Fibroblast of lung (primary cell): ENCODE results near the gene CATSPERD.

Experiments
- EZH2 ChIP-seq: IDR thresholded peaks from 2 replicates; pipeline ENCODE4 v1.5.1; 2012; ENCODE audit warnings: low read length, control low read depth, mild to moderate bottlenecking; ENCODE audit errors: missing control alignments
- TF ChIP-seq, protein P1 (sequence below), 2 donors: IDR thresholded peaks in 1 of 2; conservative IDR thresholded peaks in 1 of 2; 1 replicate in 1 of 2; 2 replicates in 1 of 2; pipeline ENCODE4 v1.5.1; 2011 to 2012; ENCODE audit warnings: low read length in 2 of 2, control low read depth in 1 of 2, inconsistent platforms in 1 of 2, low read depth in 1 of 2, mild to moderate bottlenecking in 1 of 2

DNA sequence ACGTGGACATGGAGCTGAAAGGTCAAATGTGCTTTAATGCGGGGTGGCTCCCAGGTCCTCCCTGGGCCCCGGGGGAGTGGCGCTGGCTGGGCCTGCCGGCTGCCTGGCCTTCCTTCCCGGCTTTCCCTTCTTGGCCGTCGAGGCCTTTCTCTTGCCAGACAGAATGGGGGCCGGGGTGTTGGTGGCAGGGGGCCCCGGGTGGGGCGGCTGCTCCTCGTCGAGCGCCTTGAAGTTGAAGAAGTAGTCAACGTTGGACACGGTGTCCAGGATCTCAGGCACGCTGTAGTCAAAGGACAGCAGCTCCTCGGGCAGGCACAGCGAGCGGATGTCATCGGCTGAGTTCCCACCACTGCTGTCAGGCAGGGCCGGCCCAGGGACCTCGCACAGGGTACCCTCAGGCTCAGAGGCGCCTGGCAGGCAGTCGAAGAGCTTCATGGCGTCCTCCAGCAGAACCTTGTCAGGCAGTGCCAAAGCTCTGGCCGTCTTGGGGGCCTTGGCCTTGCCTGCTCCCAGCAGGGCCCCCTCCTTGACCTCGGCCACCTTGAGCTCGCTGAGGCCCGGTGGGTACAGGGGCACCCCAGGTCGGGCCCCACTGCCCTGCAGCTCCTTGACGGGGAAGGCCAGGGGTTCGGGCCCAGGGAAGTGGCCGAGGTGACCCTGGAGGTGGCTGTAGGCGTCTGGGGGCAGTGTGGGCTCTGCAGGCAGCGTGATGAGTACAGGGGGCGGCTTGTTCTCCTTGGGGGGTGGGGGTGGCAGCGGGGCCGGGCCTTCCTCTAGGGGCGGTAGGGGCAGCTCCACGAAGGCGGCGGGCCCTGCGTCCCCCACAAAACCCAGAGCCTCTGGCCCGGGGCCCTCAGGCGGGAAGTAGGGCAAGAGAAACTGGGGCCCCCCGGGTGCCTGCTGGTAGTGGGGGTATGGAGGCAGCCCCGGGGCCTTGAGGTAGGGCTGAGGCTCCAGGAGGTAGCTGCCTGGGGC lies 62.8 kb downstream of the CATSPERD start:
- TF ChIP-seq, protein P1, sequence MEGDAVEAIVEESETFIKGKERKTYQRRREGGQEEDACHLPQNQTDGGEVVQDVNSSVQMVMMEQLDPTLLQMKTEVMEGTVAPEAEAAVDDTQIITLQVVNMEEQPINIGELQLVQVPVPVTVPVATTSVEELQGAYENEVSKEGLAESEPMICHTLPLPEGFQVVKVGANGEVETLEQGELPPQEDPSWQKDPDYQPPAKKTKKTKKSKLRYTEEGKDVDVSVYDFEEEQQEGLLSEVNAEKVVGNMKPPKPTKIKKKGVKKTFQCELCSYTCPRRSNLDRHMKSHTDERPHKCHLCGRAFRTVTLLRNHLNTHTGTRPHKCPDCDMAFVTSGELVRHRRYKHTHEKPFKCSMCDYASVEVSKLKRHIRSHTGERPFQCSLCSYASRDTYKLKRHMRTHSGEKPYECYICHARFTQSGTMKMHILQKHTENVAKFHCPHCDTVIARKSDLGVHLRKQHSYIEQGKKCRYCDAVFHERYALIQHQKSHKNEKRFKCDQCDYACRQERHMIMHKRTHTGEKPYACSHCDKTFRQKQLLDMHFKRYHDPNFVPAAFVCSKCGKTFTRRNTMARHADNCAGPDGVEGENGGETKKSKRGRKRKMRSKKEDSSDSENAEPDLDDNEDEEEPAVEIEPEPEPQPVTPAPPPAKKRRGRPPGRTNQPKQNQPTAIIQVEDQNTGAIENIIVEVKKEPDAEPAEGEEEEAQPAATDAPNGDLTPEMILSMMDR (conservative IDR thresholded peaks at IDR 0.05 in 1 of 2, IDR thresholded peaks at IDR 0.05 in 1 of 2; ENCODE audit: low read depth in 1 of 2, low read length in 2 of 2): no peak
- no peak for TF ChIP-seq EZH2
